K562 (cell line): ENCODE measurements around the gene POLR2A. TPM values are rescaled to one million over a fixed set of nuclear protein-coding genes. Genes with fewer than 3 reads are reported as not detected.

Experiments
- ATAC-seq: fragments of 200-7000 bp; cut with Tn5 transposase; 3 replicates; pipeline ENCODE4 v1.9.1; 2020; ENCODE audit warnings: moderate library complexity
- BruUV-seq: library from RNA; stranded (reverse); fragments of 400-500 nt; replicated peaks from 2 replicates; lab custom pipeline; 2021; lab: Mats Ljungman, UMichigan
- CTCF ChIA-PET: fragments of 300-600 bp; formaldehyde crosslinking; extraction: SDS; loops from one replicate; lab custom pipeline; 2021; ENCODE audit warnings: low intra/inter-chr PET ratio; lab: Yijun Ruan, JAX
- POLR2A ChIA-PET: fragments of 300-600, 350-650 bp; sonication (Branson Sonifier 250); formaldehyde crosslinking; extraction: SDS; loops from one replicate; lab custom pipeline; 2021; ENCODE audit warnings: antibody characterized with exemption, inconsistent platforms; lab: Yijun Ruan, JAX
- DNase-seq, 4 experiments: peaks; one replicate each; pipeline versions ENCODE4 v3.0.0 to v3.0.0-alpha.2; 2011 to 2018; ENCODE audit warnings: low spot score in 3 of 4, mixed read lengths in 3 of 4; ENCODE audit errors: extremely low read depth in 1 of 4
- FAIRE-seq: peaks from 2 replicates; lab custom pipeline; 2011; peaks lifted over from hg19 to GRCh38; lab: Jason Lieb, UNC
- H2AFZ ChIP-seq: 2 replicates; pipeline ENCODE4 v1.6.0; 2011; ENCODE audit warnings: low read depth, low read length, control low read depth, inconsistent platforms
- H3K27ac ChIP-seq: fragments of 200-600 bp; 3 replicates; pipeline ENCODE4 v1.8.0; 2011; ENCODE audit warnings: low read depth, mild to moderate bottlenecking, control low read depth, inconsistent platforms, low read length, moderate library complexity, mixed read lengths; ENCODE audit errors: extremely low read depth
- H3K27me3 ChIP-seq, 2 experiments: fragments of 300-600 bp in 1 of 2; 2 replicates in 1 of 2; 3 replicates in 1 of 2; pipeline versions ENCODE4 v1.6.0 to v1.8.0; 2011; ENCODE audit warnings: inconsistent platforms in 2 of 2, low read length in 2 of 2, mild to moderate bottlenecking in 1 of 2, mixed read lengths in 1 of 2, moderate library complexity in 1 of 2; ENCODE audit not compliant: control insufficient read depth in 2 of 2, insufficient read depth in 2 of 2
- H3K36me3 ChIP-seq: fragments of 300-600 bp; 3 replicates; pipeline ENCODE4 v1.8.0; 2011; ENCODE audit warnings: mild to moderate bottlenecking, low read length, inconsistent platforms; ENCODE audit not compliant: control insufficient read depth, insufficient read depth
- H3K4me1 ChIP-seq, 2 experiments: fragments of 200-600 bp in 1 of 2; replicated peaks in 1 of 2; 2 replicates in 1 of 2; 3 replicates in 1 of 2; pipeline versions ENCODE4 v1.5.1 to v1.8.0; 2011; ENCODE audit warnings: inconsistent platforms in 2 of 2, low read length in 2 of 2, mild to moderate bottlenecking in 1 of 2, mixed read lengths in 1 of 2, moderate library complexity in 1 of 2; ENCODE audit not compliant: control insufficient read depth in 2 of 2, insufficient read depth in 2 of 2
- H3K4me2 ChIP-seq: 2 replicates; pipeline ENCODE4 v1.6.1; 2011; ENCODE audit warnings: low read length, control low read depth, inconsistent platforms, mixed read lengths; ENCODE audit not compliant: insufficient read depth
- H3K4me3 ChIP-seq: fragments of 200-600 bp; sonication (generic), shearing (Covaris generic); 2 replicates; pipeline ENCODE4 v1.5.1; 2016; ENCODE audit warnings: control low read depth, inconsistent platforms
- H3K79me2 ChIP-seq: fragments of 200-600 bp; 3 replicates; pipeline ENCODE4 v1.8.0; 2011; ENCODE audit warnings: low read length, inconsistent platforms; ENCODE audit not compliant: control insufficient read depth, insufficient read depth
- H3K9ac ChIP-seq, 2 experiments: 2 replicates each; pipeline versions ENCODE4 v1.6.0 to v1.6.1; 2011; ENCODE audit warnings: low read depth in 2 of 2, low read length in 2 of 2, control low read depth in 1 of 2, inconsistent platforms in 1 of 2, mild to moderate bottlenecking in 1 of 2, mixed read lengths in 1 of 2; ENCODE audit not compliant: insufficient read depth in 1 of 2
- H3K9me1 ChIP-seq: one replicate; pipeline ENCODE4 v1.6.0; 2011; ENCODE audit warnings: inconsistent platforms, mild to moderate bottlenecking, low read length, moderate library complexity; ENCODE audit not compliant: control insufficient read depth, insufficient read depth
- H3K9me3 ChIP-seq: replicated peaks from 2 replicates; pipeline ENCODE4 v1.5.1; 2011; ENCODE audit warnings: low read depth, low read length, inconsistent platforms; ENCODE audit not compliant: control insufficient read depth, insufficient read depth
- H4K20me1 ChIP-seq: replicated peaks from 2 replicates; pipeline ENCODE4 v1.6.1; 2011; ENCODE audit warnings: low read length, inconsistent platforms, mixed read lengths; ENCODE audit not compliant: control insufficient read depth, insufficient read depth
- GATA2 ChIP-seq: sonication (generic); formaldehyde crosslinking; IDR thresholded peaks from 2 replicates; pipeline ENCODE4 v1.4.0; 2020; ENCODE audit warnings: mild to moderate bottlenecking, missing genetic modification reagents
- KLF13 ChIP-seq: fragments of 450-650 bp; IDR thresholded peaks from 2 replicates; pipeline ENCODE4 v1.6.1; 2016; ENCODE audit warnings: missing genetic modification characterization, low read depth, mild to moderate bottlenecking, missing compliant biosample characterization, moderate library complexity, borderline replicate concordance
- ZKSCAN1 ChIP-seq: fragments of 150-350 bp; IDR thresholded peaks from 2 replicates; pipeline ENCODE4 v1.6.1; 2016; ENCODE audit warnings: low read depth, low read length
- ZNF644 ChIP-seq: fragments of 200-800 bp; sonication (Bioruptor generic); IDR thresholded peaks from 2 replicates; pipeline ENCODE4 v1.6.1; 2016; ENCODE audit warnings: low read depth, missing genetic modification characterization, missing compliant biosample characterization
- WGBS: fragments of 100-300 bp; shearing (Covaris generic); methylation state at CpG from one replicate; pipeline ENCODE4 v1.1.6; 2016; ENCODE audit warnings: low coverage, mixed read lengths; ENCODE audit not compliant: insufficient coverage; ENCODE audit errors: missing lambda C conversion rate; 5-methylcytosine and 5-hydroxymethylcytosine counted together
- in situ Hi-C: fragments of 300-500 bp; cut with MboI; formaldehyde crosslinking; loops from 4 replicates; pipeline ENCODE4 v1.15.0; 2018; ENCODE audit warnings: inconsistent platforms, mixed read lengths
- intact Hi-C: fragments of 100-400 bp; cut with micrococcal nuclease; formaldehyde crosslinking; loops from 2 replicates; pipeline ENCODE4 v1.14.2; 2022
- polyA plus RNA-seq, 8 experiments: library from polyadenylated mRNA; depleted of rRNA in 4 of 8; stranded (reverse) in 5 of 8; unstranded in 3 of 8; fragments of >200 nt; fragmentation: Nextera tagmentation in 2 of 8; fragmentation: Illumina TruSeq in 1 of 8; extraction: Ambion mirVana in 2 of 8; extraction: Trizol in 1 of 8; gene quantifications; 2 replicates each; pipeline versions ENCODE4 v1.2.1 to v1.2.3, GENCODE V29; 2011 to 2014; ENCODE audit warnings: inconsistent platforms in 1 of 8, missing spikeins in 1 of 8
- total RNA-seq, 7 experiments: library from RNA; depleted of rRNA in 6 of 7; stranded (reverse); fragments of >200 nt in 6 of 7; fragmentation: Illumina TruSeq in 2 of 7; extraction: Trizol in 2 of 7; gene quantifications; 2 replicates each; pipeline versions ENCODE4 v1.2.1 to v1.2.3, GENCODE V29; 2011 to 2021; ENCODE audit warnings: low replicate concordance in 1 of 7
- TF ChIP-seq, protein P1 (sequence below): fragments of 450-650 bp; IDR thresholded peaks from 2 replicates; pipeline ENCODE4 v1.6.1; 2018; ENCODE audit not compliant: partially characterized antibody

The POLR2A gene
- total and polyA plus RNA-seq, 9 of the 15 experiments (the other 6 are each of a cell fraction or from before 2014, with no cell fraction given) = 1.3 to 109 (median 12.4) TPM

DNA sequence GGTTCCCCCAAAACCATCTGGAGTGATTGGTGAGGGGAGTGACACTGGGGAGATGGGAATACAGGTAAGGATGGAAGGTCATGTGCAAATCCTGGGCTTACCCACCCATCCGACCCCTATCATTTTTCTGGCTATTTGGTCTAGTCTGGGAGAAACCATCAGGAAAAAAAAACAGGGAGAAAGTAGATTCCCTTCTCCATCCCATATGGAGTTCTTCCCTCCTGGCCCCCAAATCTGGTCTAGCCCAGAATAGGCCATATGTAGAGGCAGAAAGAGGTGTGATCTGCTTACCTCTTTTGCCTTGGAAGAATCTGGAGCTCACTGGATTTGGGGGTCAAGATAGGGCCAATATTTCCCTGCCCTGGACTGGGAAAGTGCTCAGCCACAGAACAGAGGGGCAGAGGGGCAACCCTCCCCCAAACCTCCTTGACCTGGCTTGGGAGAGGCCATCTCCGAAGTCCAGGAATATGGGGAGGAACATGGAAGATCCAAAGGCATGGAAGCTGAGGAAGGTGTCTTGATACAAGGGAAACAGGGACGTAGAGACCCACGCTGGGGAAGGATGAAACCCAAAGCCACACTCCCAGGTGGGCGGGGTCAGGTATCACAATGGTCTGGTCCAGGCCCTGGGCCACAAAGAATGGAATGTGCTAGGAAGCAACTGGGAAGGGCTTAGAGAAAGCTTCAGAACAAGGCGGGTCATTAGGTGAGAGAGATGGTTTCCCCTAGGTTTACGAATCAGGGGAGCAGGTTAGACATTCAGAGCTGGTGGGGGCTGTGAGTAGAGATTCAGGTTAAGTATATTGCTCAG is 23.1 kb upstream of the POLR2A start:
- no peak overlapping the region for H3K9ac ChIP-seq
- no peak overlapping the region for H3K4me2 ChIP-seq
- no peaks in the 10 kb centered on the region for H4K20me1 ChIP-seq
- no peak overlapping the region for H3K4me3 ChIP-seq
- peaks cover 30% of the 10 kb centered on the region; the same call in 1 of the 3 replicates for H3K36me3 ChIP-seq
- CTCF ChIA-PET = no interaction called here
- no peaks in the 10 kb centered on the region; the same call in 2 of the 3 replicates for H3K79me2 ChIP-seq
- no TSS peak for BruUV-seq
- in situ Hi-C loops = no loop called here
- ATAC-seq (no peak), DNase-seq (no peak), FAIRE-seq (no peak)
- H2AFZ ChIP-seq = no peak overlapping the region
- POLR2A ChIA-PET = interaction anchor here (0.6 to 1.5 kb wide), 6 partner anchors 10 to 111 kb away, joined by 3 to 6 read pairs (median 4); no protein-coding TSS in a partner anchor
- WGBS = 93% methylated on average over 6 of the region's 7 CpGs
- H3K27me3 ChIP-seq = no peaks in the 10 kb centered on the region
- H3K9me3 ChIP-seq = no peaks in the 10 kb centered on the region
- peaks cover 0 to 20% of the 10 kb centered on the region in 2 experiments; a peak in 2 of 5 replicates for H3K4me1 ChIP-seq
- H3K9me1 ChIP-seq = no peaks in the 10 kb centered on the region
- TF ChIP-seq KLF13 (tag) = no peak
- TF ChIP-seq GATA2 (CRISPR knock-in tag) = no peak
- TF ChIP-seq ZKSCAN1 = no peak
- no peak for TF ChIP-seq ZNF644
- TF ChIP-seq, protein P1, sequence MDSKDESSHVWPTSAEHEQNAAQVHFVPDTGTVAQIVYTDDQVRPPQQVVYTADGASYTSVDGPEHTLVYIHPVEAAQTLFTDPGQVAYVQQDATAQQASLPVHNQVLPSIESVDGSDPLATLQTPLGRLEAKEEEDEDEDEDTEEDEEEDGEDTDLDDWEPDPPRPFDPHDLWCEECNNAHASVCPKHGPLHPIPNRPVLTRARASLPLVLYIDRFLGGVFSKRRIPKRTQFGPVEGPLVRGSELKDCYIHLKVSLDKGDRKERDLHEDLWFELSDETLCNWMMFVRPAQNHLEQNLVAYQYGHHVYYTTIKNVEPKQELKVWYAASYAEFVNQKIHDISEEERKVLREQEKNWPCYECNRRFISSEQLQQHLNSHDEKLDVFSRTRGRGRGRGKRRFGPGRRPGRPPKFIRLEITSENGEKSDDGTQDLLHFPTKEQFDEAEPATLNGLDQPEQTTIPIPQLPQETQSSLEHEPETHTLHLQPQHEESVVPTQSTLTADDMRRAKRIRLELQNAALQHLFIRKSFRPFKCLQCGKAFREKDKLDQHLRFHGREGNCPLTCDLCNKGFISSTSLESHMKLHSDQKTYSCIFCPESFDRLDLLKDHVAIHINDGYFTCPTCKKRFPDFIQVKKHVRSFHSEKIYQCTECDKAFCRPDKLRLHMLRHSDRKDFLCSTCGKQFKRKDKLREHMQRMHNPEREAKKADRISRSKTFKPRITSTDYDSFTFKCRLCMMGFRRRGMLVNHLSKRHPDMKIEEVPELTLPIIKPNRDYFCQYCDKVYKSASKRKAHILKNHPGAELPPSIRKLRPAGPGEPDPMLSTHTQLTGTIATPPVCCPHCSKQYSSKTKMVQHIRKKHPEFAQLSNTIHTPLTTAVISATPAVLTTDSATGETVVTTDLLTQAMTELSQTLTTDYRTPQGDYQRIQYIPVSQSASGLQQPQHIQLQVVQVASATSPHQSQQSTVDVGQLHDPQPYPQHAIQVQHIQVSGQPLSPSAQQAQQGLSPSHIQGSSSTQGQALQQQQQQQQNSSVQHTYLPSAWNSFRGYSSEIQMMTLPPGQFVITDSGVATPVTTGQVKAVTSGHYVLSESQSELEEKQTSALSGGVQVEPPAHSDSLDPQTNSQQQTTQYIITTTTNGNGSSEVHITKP = peak; percentile 90
- TF ChIP-seq, all 486 proteins: peak for 1
- intact Hi-C loops = no loop called here
- no peak overlapping the region for H3K27ac ChIP-seq
